ENCODE data around the gene EYA2. TPM values are rescaled to one million over a fixed set of nuclear protein-coding genes. Genes with fewer than 3 reads are reported as not detected.

EYA2 gene
- total and polyA plus RNA-seq, 4 donors: 1.6 to 4.4 (median 2.1) TPM

GRCh38 chr20:46981184-46981583 lies 86.5 kb downstream of the EYA2 start:
- TF ChIP-seq, protein P1, sequence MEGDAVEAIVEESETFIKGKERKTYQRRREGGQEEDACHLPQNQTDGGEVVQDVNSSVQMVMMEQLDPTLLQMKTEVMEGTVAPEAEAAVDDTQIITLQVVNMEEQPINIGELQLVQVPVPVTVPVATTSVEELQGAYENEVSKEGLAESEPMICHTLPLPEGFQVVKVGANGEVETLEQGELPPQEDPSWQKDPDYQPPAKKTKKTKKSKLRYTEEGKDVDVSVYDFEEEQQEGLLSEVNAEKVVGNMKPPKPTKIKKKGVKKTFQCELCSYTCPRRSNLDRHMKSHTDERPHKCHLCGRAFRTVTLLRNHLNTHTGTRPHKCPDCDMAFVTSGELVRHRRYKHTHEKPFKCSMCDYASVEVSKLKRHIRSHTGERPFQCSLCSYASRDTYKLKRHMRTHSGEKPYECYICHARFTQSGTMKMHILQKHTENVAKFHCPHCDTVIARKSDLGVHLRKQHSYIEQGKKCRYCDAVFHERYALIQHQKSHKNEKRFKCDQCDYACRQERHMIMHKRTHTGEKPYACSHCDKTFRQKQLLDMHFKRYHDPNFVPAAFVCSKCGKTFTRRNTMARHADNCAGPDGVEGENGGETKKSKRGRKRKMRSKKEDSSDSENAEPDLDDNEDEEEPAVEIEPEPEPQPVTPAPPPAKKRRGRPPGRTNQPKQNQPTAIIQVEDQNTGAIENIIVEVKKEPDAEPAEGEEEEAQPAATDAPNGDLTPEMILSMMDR (IDR thresholded peaks at IDR 0.05; ENCODE audit: control extremely low read depth, extremely low read depth): no peak
- no peak for ATAC-seq (ENCODE audit: insufficient read depth, low FRiP score)
- no peak overlapping the region for H3K27ac ChIP-seq (ENCODE audit: low read depth in 1 of 2, low read length in 1 of 2)
- H3K36me3 ChIP-seq (ENCODE audit: control insufficient read depth in 4 of 4, insufficient read depth in 4 of 4, low read length in 4 of 4): no peaks in the 10 kb centered on the region
- H3K9me3 ChIP-seq (ENCODE audit: control insufficient read depth in 4 of 4, insufficient read depth in 3 of 4, low read length in 3 of 4): peaks cover 0 to 14% (median 4%) of the 10 kb centered on the region in 4 donors
- H3K9ac ChIP-seq (ENCODE audit: insufficient read depth in 1 of 2, low read length in 2 of 2): no peak overlapping the region
- no peak for DNase-seq
- peaks cover 0 to 9% (median 0%) of the 10 kb centered on the region in 5 donors for H3K4me1 ChIP-seq (ENCODE audit: control insufficient read depth in 5 of 5, insufficient read depth in 5 of 5, low read length in 5 of 5)
- peaks cover 0 to 4% (median 0%) of the 10 kb centered on the region in 3 donors for H3K27me3 ChIP-seq (ENCODE audit: control insufficient read depth in 3 of 3, insufficient read depth in 3 of 3, low read length in 2 of 3)
- H3K4me3 ChIP-seq: no peak overlapping the region

GRCh38 chr20:46983466-46983865 lies 88.8 kb downstream of the EYA2 start:
- ATAC-seq (ENCODE audit: insufficient read depth, low FRiP score): no peak
- Histone ChIP-seq H3K9ac (ENCODE audit: insufficient read depth in 1 of 2, low read length in 2 of 2) (no peak overlapping the region), H3K27ac (ENCODE audit: low read depth in 1 of 2, low read length in 1 of 2) (no peak overlapping the region), H3K36me3 (ENCODE audit: control insufficient read depth in 4 of 4, insufficient read depth in 4 of 4, low read length in 4 of 4) (no peaks in the 10 kb centered on the region), H3K27me3 (ENCODE audit: control insufficient read depth in 3 of 3, insufficient read depth in 3 of 3, low read length in 2 of 3) (no peaks in the 10 kb centered on the region), H3K4me3 (no peak overlapping the region), H3K4me1 (ENCODE audit: control insufficient read depth in 5 of 5, insufficient read depth in 5 of 5, low read length in 5 of 5) (peaks cover 0 to 9% (median 0%) of the 10 kb centered on the region in 5 donors), H3K9me3 (ENCODE audit: control insufficient read depth in 4 of 4, insufficient read depth in 3 of 4, low read length in 3 of 4) (peaks cover 0 to 14% (median 4%) of the 10 kb centered on the region in 4 donors)
- 91 to 94% methylated on average over 1 of the region's 1 CpG for WGBS, 2 donors
- no peak for DNase-seq
- TF ChIP-seq, protein P1 (IDR thresholded peaks at IDR 0.05; ENCODE audit: control extremely low read depth, extremely low read depth): no peak

GRCh38 chr20:46984405-46984804 lies 89.8 kb downstream of the EYA2 start:
- Histone ChIP-seq H3K4me1 (ENCODE audit: control insufficient read depth in 5 of 5, insufficient read depth in 5 of 5, low read length in 5 of 5) (peaks cover 0 to 1% (median 0%) of the 10 kb centered on the region in 5 donors), H3K9ac (ENCODE audit: insufficient read depth in 1 of 2, low read length in 2 of 2) (no peak overlapping the region), H3K4me3 (no peak overlapping the region), H3K36me3 (ENCODE audit: control insufficient read depth in 4 of 4, insufficient read depth in 4 of 4, low read length in 4 of 4) (no peaks in the 10 kb centered on the region), H3K27me3 (ENCODE audit: control insufficient read depth in 3 of 3, insufficient read depth in 3 of 3, low read length in 2 of 3) (no peaks in the 10 kb centered on the region), H3K27ac (ENCODE audit: low read depth in 1 of 2, low read length in 1 of 2) (no peak overlapping the region), H3K9me3 (ENCODE audit: control insufficient read depth in 4 of 4, insufficient read depth in 3 of 4, low read length in 3 of 4) (peaks cover 0 to 14% (median 4%) of the 10 kb centered on the region in 4 donors)
- no peak for ATAC-seq (ENCODE audit: insufficient read depth, low FRiP score)
- DNase-seq: peak in 1 of 3 donors; percentile 31
- TF ChIP-seq, protein P1 (IDR thresholded peaks at IDR 0.05; ENCODE audit: control extremely low read depth, extremely low read depth): no peak
- WGBS, 2 donors: 40 to 46% methylated on average over 1 of the region's 1 CpG

DNA sequence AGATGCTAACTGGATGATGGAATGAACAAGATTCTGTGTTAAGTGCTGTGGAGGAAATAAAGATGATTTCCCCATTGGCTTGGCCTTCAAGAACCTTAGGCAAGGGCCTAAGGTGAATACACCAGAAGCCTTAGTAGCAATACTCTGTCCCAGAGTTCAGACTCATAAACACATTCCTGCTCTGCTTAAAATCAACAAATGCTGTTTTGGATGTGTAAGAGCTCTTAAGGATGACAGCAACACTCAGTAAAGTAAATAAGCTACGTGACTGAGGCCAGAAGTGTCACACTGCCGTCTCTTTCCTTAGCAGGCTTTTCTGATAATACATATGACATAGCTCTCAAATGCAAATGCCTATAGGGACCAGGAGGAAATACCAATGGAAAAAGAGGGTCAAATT lies 90.6 kb downstream of the EYA2 start:
- no peak for ATAC-seq (ENCODE audit: insufficient read depth, low FRiP score)
- Histone ChIP-seq H3K27me3 (ENCODE audit: control insufficient read depth in 3 of 3, insufficient read depth in 3 of 3, low read length in 2 of 3) (no peaks in the 10 kb centered on the region), H3K4me3 (no peak overlapping the region), H3K36me3 (ENCODE audit: control insufficient read depth in 4 of 4, insufficient read depth in 4 of 4, low read length in 4 of 4) (no peaks in the 10 kb centered on the region), H3K4me1 (ENCODE audit: control insufficient read depth in 5 of 5, insufficient read depth in 5 of 5, low read length in 5 of 5) (peaks cover 0 to 2% (median 0%) of the 10 kb centered on the region in 5 donors), H3K27ac (ENCODE audit: low read depth in 1 of 2, low read length in 1 of 2) (no peak overlapping the region), H3K9ac (ENCODE audit: insufficient read depth in 1 of 2, low read length in 2 of 2) (no peak overlapping the region), H3K9me3 (ENCODE audit: control insufficient read depth in 4 of 4, insufficient read depth in 3 of 4, low read length in 3 of 4) (peaks cover 0 to 14% (median 4%) of the 10 kb centered on the region in 4 donors)
- 38 to 59% methylated on average over 2 of the region's 2 CpGs for WGBS, 2 donors
- TF ChIP-seq, protein P1 (IDR thresholded peaks at IDR 0.05; ENCODE audit: control extremely low read depth, extremely low read depth): no peak
- peak in 2 of 3 donors; percentile 67 to 69 for DNase-seq
